SK-N-SH (cell line): ENCODE data around the gene TTC28. TPM values are rescaled to one million over a fixed set of nuclear protein-coding genes. Genes with fewer than 3 reads are reported as not detected.
A peak's percentile ranks its signal among the peaks of the same experiment; 100 is the strongest.

Source experiments
- CTCF ChIA-PET: fragments of 300-600, 350-600 bp; formaldehyde crosslinking; extraction: SDS; loops from one replicate; lab custom pipeline; 2021; lab: Yijun Ruan, JAX
- POLR2A ChIA-PET: fragments of 350-600 bp; sonication (Branson Sonifier 250); formaldehyde crosslinking; extraction: SDS; loops from one replicate; lab custom pipeline; 2020; ENCODE audit warnings: antibody characterized with exemption, inconsistent platforms; lab: Yijun Ruan, JAX
- DNase-seq: peaks from one replicate; pipeline ENCODE4 v3.0.0; 2012
- H2AFZ ChIP-seq: fragments of 200-600 bp; sonication (generic); 2 replicates; pipeline ENCODE4 v1.8.1; 2016; ENCODE audit warnings: antibody characterized with exemption, mild to moderate bottlenecking, low read depth
- H3F3A ChIP-seq: fragments of 200-600 bp; sonication (generic); replicated peaks from 2 replicates; pipeline ENCODE3; 2016; ENCODE audit warnings: antibody characterized with exemption, mild to moderate bottlenecking; ENCODE audit not compliant: insufficient read depth
- H3K27ac ChIP-seq, 2 experiments: fragments of 200-500 bp in 1 of 2; fragments of 200-600 bp in 1 of 2; sonication (Bioruptor generic) in 1 of 2; sonication (generic), shearing (Covaris generic) in 1 of 2; 2 replicates each; pipeline versions ENCODE4 v1.5.1 to v1.6.1; 2014 to 2016; ENCODE audit warnings: low read depth in 2 of 2, inconsistent platforms in 1 of 2, low read length in 1 of 2, mild to moderate bottlenecking in 1 of 2, mixed read lengths in 1 of 2
- H3K27me3 ChIP-seq: fragments of 200-600 bp; sonication (generic), shearing (Covaris generic); 2 replicates; pipeline ENCODE4 v1.6.1; 2016; ENCODE audit warnings: mixed run types; ENCODE audit not compliant: insufficient read depth
- H3K36me3 ChIP-seq, 2 experiments: fragments of 200-500 bp in 1 of 2; fragments of 200-600 bp in 1 of 2; sonication (Bioruptor generic) in 1 of 2; sonication (generic) in 1 of 2; replicated peaks in 1 of 2; 2 replicates each; pipeline versions ENCODE3 to v1.5.1; 2014 to 2016; ENCODE audit warnings: low read length in 1 of 2, mild to moderate bottlenecking in 1 of 2; ENCODE audit not compliant: insufficient read depth in 2 of 2, control insufficient read depth in 1 of 2
- H3K4me1 ChIP-seq, 2 experiments: fragments of 200-500 bp in 1 of 2; fragments of 200-600 bp in 1 of 2; sonication (Bioruptor generic) in 1 of 2; sonication (generic), shearing (Covaris generic) in 1 of 2; 2 replicates each; pipeline versions ENCODE4 v1.5.1 to v1.6.1; 2014 to 2016; ENCODE audit warnings: low read depth in 1 of 2, low read length in 1 of 2, mixed run types in 1 of 2; ENCODE audit not compliant: insufficient read depth in 2 of 2, control insufficient read depth in 1 of 2
- H3K4me2 ChIP-seq: fragments of 200-600 bp; sonication (generic), shearing (Covaris generic); 2 replicates; pipeline ENCODE4 v1.6.1; 2017; ENCODE audit warnings: mixed run types
- H3K4me3 ChIP-seq, 2 experiments: fragments of 200-500 bp in 1 of 2; fragments of 200-600 bp in 1 of 2; sonication (Bioruptor generic) in 1 of 2; sonication (generic), shearing (Covaris generic) in 1 of 2; 2 replicates each; pipeline versions ENCODE4 v1.5.1 to v1.8.1; 2014 to 2016; ENCODE audit warnings: low read depth in 2 of 2, inconsistent platforms in 1 of 2, low read length in 1 of 2, mild to moderate bottlenecking in 1 of 2, mixed read lengths in 1 of 2, moderate library complexity in 1 of 2
- H3K79me2 ChIP-seq: fragments of 200-600 bp; sonication (generic); 2 replicates; pipeline ENCODE4 v1.8.1; 2017; ENCODE audit warnings: mild to moderate bottlenecking; ENCODE audit not compliant: insufficient read depth
- H3K9ac ChIP-seq: fragments of 200-600 bp; sonication (generic); 2 replicates; pipeline ENCODE4 v1.6.1; 2017; ENCODE audit warnings: mixed run types
- H3K9me2 ChIP-seq: fragments of 200-600 bp; sonication (generic); 2 replicates; pipeline ENCODE4 v1.6.1; 2017; ENCODE audit warnings: mixed run types
- H3K9me3 ChIP-seq: fragments of 200-600 bp; sonication (generic); 2 replicates; pipeline ENCODE4 v1.6.1; 2017; ENCODE audit warnings: mixed run types, mild to moderate bottlenecking, moderate library complexity
- H4K20me1 ChIP-seq: fragments of 200-600 bp; sonication (generic); 2 replicates; pipeline ENCODE4 v1.6.1; 2017; ENCODE audit warnings: mild to moderate bottlenecking, mixed run types; ENCODE audit not compliant: insufficient read depth
- ELF1 ChIP-seq: IDR thresholded peaks from 2 replicates; pipeline ENCODE4 v1.4.0; 2012
- FOSL2 ChIP-seq: IDR thresholded peaks from 2 replicates; pipeline ENCODE4 v1.4.0; 2012; ENCODE audit warnings: low read depth, mild to moderate bottlenecking, moderate library complexity, borderline replicate concordance
- FOXJ3 ChIP-seq: sonication (generic); formaldehyde crosslinking; IDR thresholded peaks from 2 replicates; pipeline ENCODE4 v1.5.1; 2020; ENCODE audit warnings: mild to moderate bottlenecking, missing genetic modification reagents
- GABPA ChIP-seq: IDR thresholded peaks from 2 replicates; pipeline ENCODE4 v1.4.0; 2012; ENCODE audit warnings: low read depth, mild to moderate bottlenecking
- GATA2 ChIP-seq: sonication (generic); formaldehyde crosslinking; IDR thresholded peaks from 2 replicates; pipeline ENCODE4 v1.5.0; 2020; ENCODE audit warnings: mild to moderate bottlenecking, missing genetic modification reagents
- JUND ChIP-seq: IDR thresholded peaks from 2 replicates; pipeline ENCODE4 v1.4.0; 2012
- NRF1 ChIP-seq: IDR thresholded peaks from 2 replicates; pipeline ENCODE4 v1.6.1; 2012; ENCODE audit warnings: low read depth, mild to moderate bottlenecking, low read length
- PBX3 ChIP-seq: IDR thresholded peaks from 2 replicates; pipeline ENCODE4; 2012
- POLR2AphosphoS5 ChIP-seq: IDR thresholded peaks from 2 replicates; pipeline ENCODE4 v1.6.1; 2012; ENCODE audit warnings: low read depth, low read length
- RCOR1 ChIP-seq: fragments of 150-350 bp; IDR thresholded peaks from 2 replicates; pipeline ENCODE4 v1.6.1; 2017; ENCODE audit warnings: antibody characterized with exemption, low read length
- REST ChIP-seq: IDR thresholded peaks from 2 replicates; pipeline ENCODE4 v1.6.1; 2012; ENCODE audit warnings: mild to moderate bottlenecking, low read depth, low read length, moderate library complexity
- RFX5 ChIP-seq: IDR thresholded peaks from 2 replicates; pipeline ENCODE4 v1.6.1; 2012; ENCODE audit warnings: mild to moderate bottlenecking, improper control_type of control experiment, low read length
- SMC3 ChIP-seq: IDR thresholded peaks from 2 replicates; pipeline ENCODE4 v1.6.1; 2012; ENCODE audit warnings: low read depth, low read length, improper control_type of control experiment
- TCF12 ChIP-seq: IDR thresholded peaks from 2 replicates; pipeline ENCODE4 v1.4.0; 2012
- TEAD4 ChIP-seq: IDR thresholded peaks from 2 replicates; pipeline ENCODE4 v1.4.0; 2012; ENCODE audit warnings: mild to moderate bottlenecking, borderline replicate concordance; ENCODE audit not compliant: insufficient read depth
- YY1 ChIP-seq: IDR thresholded peaks from 2 replicates; pipeline ENCODE4 v1.4.0; 2012; ENCODE audit warnings: low read depth, mild to moderate bottlenecking
- ZBTB33 ChIP-seq: IDR thresholded peaks from 2 replicates; pipeline ENCODE4 v1.4.0; 2012; ENCODE audit warnings: low read depth, borderline replicate concordance
- WGBS: methylation state at CpG from one replicate; pipeline ENCODE4 v1.1.6; 2017; ENCODE audit warnings: low lambda C conversion rate; 5-methylcytosine and 5-hydroxymethylcytosine counted together
- polyA plus RNA-seq, 3 experiments: library from polyadenylated mRNA; depleted of rRNA; stranded (reverse); fragments of >200 nt; gene quantifications; 2 replicates each; pipeline ENCODE4 v1.2.3, GENCODE V29; 2012
- TF ChIP-seq, protein P1 (sequence below): fragments of 150-350 bp; IDR thresholded peaks from 2 replicates; pipeline ENCODE4 v1.6.1; 2016; ENCODE audit warnings: mild to moderate bottlenecking, low read depth, low read length

TTC28 gene
- polyA plus RNA-seq, 1 of the 3 experiments (the other 2 are of a cell fraction), result 5.9 TPM

- no peak for TF ChIP-seq FOSL2
- TF ChIP-seq NRF1, result no peak
- TF ChIP-seq, all 33 proteins: peak for 0
- no peaks in the 10 kb centered on the region for H4K20me1 ChIP-seq
- no peaks in the 10 kb centered on the region for H3K9me2 ChIP-seq
- WGBS, result 87% methylated on average over 7 of the region's 12 CpGs
- H3K4me1 ChIP-seq, result peaks cover 14 to 99% of the 10 kb centered on the region in 2 experiments
- peak overlapping the region in 1 of 2 experiments; percentile 92; a peak in 2 of 4 replicates for H3K27ac ChIP-seq
- H2AFZ ChIP-seq, result no peak overlapping the region
- no peaks in the 10 kb centered on the region for H3F3A ChIP-seq
- no peaks in the 10 kb centered on the region for H3K36me3 ChIP-seq
- POLR2A ChIA-PET, result no interaction called here
- CTCF ChIA-PET, result interaction anchor here (0.6 to 4.7 kb wide), 3 partner anchors 25 to 147 kb away, joined by 3 to 27 read pairs (median 4); no protein-coding TSS in a partner anchor
- H3K4me2 ChIP-seq, result no peak overlapping the region
- DNase-seq, result peak; percentile 4
- no peaks in the 10 kb centered on the region for H3K9me3 ChIP-seq
- no peaks in the 10 kb centered on the region for H3K27me3 ChIP-seq
- H3K4me3 ChIP-seq, result no peak overlapping the region
- no peaks in the 10 kb centered on the region for H3K79me2 ChIP-seq
- no peak overlapping the region for H3K9ac ChIP-seq
Observed at GRCh38 chr22:28025866-28026575, 653.6 kb downstream of the TTC28 start.

- Histone ChIP-seq H3K4me1 (peaks cover 20 to 99% of the 10 kb centered on the region in 2 experiments), H3K9ac (no peak overlapping the region), H4K20me1 (no peaks in the 10 kb centered on the region), H3K27ac (peak overlapping the region in 1 of 2 experiments; percentile 92; a peak in 2 of 4 replicates), H3K4me3 (no peak overlapping the region), H3K36me3 (no peaks in the 10 kb centered on the region), H3K9me2 (no peaks in the 10 kb centered on the region), H3K4me2 (no peak overlapping the region), H3K9me3 (no peaks in the 10 kb centered on the region), H3K27me3 (no peaks in the 10 kb centered on the region), H3K79me2 (no peaks in the 10 kb centered on the region), H2AFZ (no peak overlapping the region), H3F3A (no peaks in the 10 kb centered on the region)
- POLR2A ChIA-PET, result no interaction called here
- CTCF ChIA-PET, result interaction anchor here (1.6 to 4.7 kb wide), 3 partner anchors 26 to 417 kb away, joined by 3 to 27 read pairs (median 8); no protein-coding TSS in a partner anchor
- peak; percentile 72 for DNase-seq
- WGBS, result 73% methylated on average over 4 of the region's 7 CpGs
- TF ChIP-seq RFX5, result no peak
- TF ChIP-seq JUND, result no peak
- TF ChIP-seq TEAD4, result no peak
- TF ChIP-seq YY1, result no peak
- TF ChIP-seq ELF1, result no peak
- TF ChIP-seq, protein P1, sequence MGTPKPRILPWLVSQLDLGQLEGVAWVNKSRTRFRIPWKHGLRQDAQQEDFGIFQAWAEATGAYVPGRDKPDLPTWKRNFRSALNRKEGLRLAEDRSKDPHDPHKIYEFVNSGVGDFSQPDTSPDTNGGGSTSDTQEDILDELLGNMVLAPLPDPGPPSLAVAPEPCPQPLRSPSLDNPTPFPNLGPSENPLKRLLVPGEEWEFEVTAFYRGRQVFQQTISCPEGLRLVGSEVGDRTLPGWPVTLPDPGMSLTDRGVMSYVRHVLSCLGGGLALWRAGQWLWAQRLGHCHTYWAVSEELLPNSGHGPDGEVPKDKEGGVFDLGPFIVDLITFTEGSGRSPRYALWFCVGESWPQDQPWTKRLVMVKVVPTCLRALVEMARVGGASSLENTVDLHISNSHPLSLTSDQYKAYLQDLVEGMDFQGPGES, result no peak
- no peak for TF ChIP-seq PBX3
- TF ChIP-seq REST, result no peak
- no peak for TF ChIP-seq NRF1
- TF ChIP-seq RCOR1, result peak; percentile 60
- no peak for TF ChIP-seq SMC3
- no peak for TF ChIP-seq FOXJ3 (CRISPR knock-in tag)
- no peak for TF ChIP-seq ZBTB33
- no peak for TF ChIP-seq POLR2AphosphoS5
- TF ChIP-seq GABPA, result no peak
- peak; percentile 90 for TF ChIP-seq GATA2
- no peak for TF ChIP-seq TCF12
Observed at GRCh38 chr22:28025333-28025732, 654.3 kb downstream of the TTC28 start.
